ENCODE data around the gene INSR.
"Not testable (repeated sequence)": the region's sequence is repeated elsewhere in the genome, so short reads cannot be mapped to it uniquely, and the experiment has no call there.

INSR gene

DNA sequence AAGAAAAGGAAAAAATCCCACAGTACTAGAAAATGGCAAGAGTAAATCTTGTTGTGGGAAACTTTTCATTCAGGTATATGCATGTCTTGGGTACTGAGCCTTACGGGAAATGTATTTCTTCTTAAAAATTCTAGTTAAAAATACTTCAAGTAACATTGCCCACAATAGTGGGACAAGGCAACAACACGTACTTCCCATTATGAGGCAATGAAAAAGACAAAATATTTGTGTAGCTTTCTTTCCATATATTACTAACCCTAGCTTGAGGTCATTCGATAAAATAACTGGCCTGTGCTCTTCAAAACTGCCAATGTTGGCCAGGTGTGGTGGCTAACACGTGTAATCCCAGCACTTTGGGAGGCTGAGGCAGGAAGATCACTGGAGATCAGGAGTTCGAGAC is 99.2 kb downstream of the INSR start:
- no peak for DNase-seq (ENCODE audit: low spot score)

DNA sequence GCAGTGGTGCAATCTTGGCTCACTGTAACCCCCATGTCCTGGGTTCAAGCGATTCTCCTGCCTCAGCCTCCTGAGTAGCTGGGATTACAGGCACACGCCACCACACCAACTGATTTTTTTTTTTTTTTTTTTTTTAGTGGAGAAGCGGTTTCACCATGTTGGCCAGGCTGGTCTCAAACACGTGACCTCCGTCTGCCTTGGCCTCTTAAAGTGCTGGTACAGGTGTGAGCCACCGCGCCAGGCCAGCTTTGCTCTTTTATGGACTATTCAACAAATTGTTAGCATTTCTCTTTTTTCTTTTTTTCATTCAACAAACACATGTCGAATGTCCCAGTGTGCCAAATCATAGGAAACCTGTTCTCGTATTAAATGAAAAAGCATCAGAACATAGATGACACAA is 99.6 kb downstream of the INSR start:
- DNase-seq (ENCODE audit: low spot score): no peak

- no peak for DNase-seq (ENCODE audit: low spot score)
Measured at GRCh38 chr19:7191946-7192691, 102.1 kb downstream of the INSR start.

DNA sequence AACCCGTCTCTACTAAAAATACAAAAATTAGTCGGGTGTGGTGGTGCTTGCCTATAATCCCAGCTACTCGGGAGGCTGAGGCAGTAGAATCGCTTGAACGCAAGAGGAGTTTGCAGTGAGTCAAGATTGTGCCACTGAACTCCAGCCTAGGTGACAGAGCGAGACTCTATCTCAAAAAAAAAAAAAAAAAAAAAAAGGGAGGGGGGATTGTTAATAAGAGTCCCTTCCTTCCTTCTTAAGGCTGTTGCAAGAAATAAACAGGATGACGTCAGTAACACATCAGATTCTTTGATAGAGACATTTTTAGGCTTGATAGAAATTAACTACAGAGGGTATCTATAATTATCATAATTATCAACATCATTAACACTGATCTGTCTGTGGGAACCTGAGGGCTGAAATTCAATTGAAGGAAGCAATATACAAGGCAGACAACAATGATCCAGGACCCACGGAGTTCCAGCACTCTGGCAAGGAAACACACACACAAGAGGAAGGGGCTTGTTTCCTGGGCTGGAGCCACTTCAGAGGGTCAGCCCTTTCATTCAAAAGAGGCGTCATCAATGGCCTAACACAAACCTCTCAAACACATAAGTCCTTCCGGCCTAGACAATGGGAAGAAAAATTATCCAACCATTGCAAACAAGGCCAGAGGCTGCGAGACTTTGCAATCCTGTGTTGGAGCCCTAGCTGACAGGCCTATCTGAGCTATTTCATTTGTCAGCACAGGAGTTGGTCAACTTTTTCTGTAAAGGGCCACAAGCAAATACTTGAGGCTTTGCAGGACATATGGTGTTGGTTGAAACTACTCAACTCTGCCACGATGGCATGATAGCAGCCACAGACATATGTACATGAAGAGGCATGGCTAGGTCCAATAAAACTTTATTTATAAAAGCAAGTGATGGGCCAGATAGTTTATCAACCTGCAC is 105.2 kb downstream of the INSR start:
- no peak for DNase-seq (ENCODE audit: low spot score)

DNA sequence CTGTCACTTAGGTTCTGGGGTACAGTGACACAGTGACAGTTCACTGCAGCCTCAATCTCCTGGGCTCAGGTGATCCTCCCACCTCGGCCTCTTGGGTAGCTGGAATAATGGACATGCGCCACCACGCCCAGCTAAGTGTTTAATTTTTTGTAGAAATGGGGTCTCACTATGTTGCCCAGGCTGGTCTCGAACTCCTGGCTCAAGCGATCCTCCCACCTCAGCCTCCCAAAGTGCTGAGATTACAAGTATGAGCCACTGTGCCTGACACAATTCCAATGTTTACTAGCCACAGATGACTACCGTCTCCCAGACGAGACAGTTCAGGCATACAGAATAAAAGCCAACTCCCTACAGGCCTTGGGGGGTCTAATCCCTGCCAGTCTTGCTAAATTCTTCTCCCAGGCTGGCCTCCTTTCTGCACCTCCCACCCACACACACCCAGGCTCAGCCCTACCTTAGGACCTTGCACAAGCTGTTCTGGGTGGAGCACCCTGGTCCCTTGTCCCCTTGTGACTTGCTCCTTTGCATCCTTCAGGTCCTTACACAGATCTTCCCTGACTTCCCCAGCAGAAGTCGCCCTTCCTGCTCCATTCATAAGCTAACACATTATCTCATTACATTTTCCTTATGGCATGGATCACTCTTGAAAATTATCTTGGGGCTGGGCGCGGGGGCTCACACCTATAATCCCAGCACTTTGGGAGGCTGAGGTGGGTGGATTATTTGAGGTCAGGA is 106.4 kb downstream of the INSR start:
- no peak for DNase-seq (ENCODE audit: low spot score)

DNA sequence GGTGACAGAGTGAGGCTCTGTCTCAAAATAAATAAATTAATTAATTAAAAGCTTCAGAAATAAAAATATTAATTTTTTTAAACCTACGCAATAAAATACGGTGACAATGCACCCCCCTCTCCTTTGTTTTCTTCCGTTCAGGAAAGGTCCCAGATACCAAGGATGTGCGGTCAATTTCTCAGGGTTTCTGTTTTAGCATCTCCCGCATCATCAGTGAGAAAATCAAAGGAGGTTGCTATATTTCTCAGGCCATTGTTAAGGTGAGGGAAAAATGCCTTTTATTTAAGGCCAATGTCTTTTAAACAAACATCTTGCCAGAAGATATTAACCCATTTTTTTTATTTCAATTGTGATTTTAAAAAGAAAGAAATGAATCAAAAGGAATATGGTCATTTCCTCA is 111.7 kb downstream of the INSR start:
- no peak for DNase-seq (ENCODE audit: low spot score)

DNA sequence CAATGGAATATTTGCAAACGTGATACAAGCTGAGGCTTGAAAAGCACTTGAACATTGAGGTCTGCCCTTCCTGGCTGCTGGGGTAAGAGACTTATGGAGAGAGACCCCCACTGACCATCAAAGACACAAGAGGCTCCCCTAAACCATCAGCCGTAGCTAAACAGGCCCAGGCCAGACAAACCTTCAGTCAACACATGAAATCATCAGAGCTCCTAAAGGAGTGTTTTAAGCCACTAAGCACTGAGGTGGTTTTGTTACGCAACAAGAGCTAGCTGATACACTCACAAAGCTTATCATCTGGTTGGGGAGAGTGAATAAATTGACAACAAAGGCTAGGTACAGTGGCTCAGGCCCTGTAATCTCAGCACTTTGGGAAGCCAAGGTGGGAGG is 114.3 kb downstream of the INSR start:
- no peak for DNase-seq (ENCODE audit: low spot score)

DNA sequence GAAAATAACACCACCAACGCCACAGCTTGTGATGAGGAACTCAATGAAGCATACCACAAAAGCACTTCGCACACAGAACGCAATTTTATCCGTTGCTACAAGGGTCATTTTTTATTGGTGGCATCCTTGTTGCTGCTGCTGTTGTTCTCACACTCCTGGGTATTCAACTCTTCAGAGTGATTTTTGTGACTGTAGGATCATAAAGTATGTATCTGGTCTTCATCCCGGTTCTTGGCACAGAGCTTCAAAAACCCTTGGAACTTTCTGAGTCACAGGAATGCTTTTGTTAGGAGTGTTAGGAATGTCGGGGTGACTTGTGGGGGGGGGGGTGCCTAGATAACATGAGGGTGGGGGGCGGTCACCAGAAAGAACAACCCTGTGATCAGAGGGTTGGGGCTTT is 116.3 kb downstream of the INSR start:
- no peak for DNase-seq (ENCODE audit: low spot score)

DNA sequence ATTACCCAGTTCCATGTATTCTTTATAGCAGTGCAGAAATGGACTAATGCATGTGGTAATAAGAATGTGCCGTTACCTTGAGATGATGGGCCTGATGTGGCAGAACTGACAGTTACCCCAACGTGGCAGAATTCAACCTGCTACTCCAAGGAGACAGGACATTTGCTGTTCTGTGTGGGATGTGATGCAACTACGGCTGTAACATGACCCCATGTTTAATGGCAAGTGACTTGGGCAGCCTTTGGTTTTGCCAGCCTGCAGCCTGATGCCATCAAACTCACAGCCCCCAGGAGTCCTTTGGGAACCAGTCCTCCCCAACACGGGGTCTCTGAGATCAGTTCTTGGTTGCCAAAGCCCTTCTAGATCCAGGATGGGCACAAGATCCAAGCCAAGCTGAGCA is 117.4 kb downstream of the INSR start:
- no peak for DNase-seq (ENCODE audit: low spot score)

DNA sequence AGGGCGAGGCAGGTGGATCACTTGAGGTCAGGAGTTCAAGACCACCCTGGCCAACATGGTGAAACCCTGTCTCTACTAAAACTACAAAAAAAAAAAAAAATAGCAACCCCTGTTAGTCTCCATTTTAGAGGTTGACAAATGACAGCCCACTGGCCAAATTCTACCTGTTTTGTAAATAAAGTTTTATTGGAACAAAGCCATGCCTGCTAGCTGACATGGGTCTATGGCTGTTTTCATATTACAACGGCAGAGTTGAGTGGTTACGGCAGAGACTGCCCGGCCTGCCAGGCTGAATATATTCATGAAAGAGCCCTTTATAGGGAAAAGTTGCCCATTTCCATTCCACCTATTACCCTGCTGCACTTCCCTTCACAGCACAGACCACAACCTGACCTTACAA is 121.4 kb downstream of the INSR start:
- no peak for DNase-seq (ENCODE audit: low spot score)

DNA sequence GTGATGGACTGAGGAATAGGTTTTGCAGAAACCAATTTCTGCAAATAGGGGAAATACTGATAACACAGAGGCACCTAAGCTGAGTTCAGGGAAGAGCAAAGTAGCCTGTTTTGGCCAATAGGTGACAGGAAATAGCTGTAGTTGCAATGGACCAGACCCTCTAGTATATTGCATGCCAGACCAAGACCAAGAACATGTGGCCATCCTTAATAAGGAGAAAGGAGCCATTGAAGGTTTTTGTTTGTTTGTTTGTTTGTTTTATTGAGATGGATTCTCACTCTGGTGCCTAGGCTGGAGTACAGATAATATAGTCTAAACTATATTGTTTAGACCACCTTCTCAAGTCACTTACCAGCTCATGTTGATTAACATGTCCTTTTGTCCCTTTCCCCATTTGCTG is 123.2 kb downstream of the INSR start:
- no peak for DNase-seq (ENCODE audit: low spot score)

DNA sequence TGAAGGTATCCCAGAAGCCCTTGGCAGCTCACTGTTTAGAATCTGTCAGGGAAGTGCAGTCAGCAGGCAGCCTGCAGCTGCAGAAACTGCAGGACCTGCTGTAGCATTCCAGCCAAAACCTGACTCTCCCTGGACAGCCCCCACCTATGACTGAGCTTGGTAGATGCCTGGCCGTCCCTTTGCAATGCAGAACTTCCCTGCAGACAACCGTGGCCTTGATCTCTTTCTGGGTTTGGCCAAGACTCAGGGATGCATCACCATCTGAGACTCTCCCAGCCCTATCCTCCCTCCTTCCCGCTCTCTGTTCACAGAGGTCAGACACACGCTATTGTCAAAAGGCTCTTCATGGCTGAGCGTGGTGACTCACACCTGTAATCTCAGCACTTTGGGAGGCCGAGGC is 125.3 kb downstream of the INSR start:
- DNase-seq (ENCODE audit: low spot score): no peak

DNA sequence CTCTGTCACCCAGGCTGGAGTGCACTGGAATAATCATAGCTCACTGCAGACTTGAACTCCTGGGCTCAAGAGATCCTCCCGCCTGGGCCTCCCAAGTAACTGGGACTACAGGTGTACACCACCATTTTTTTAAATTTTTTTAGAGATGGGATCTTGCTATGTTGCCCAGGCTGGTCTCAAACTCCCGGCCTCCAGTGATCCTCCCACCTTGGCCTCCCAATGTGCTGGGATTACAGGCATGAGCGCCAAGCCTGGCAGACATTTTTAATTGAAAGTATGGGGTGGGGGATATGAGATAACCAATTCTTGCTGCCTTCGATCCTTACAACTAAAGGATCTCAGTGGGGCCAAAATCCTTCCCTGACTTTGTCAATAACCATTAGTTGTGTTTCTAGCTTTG is 132.9 kb downstream of the INSR start:
- DNase-seq (ENCODE audit: low spot score): no peak

GRCh38 chr19:7159105-7159933 is 134.9 kb downstream of the INSR start:
- peak; percentile 43 for DNase-seq (ENCODE audit: low spot score)

DNA sequence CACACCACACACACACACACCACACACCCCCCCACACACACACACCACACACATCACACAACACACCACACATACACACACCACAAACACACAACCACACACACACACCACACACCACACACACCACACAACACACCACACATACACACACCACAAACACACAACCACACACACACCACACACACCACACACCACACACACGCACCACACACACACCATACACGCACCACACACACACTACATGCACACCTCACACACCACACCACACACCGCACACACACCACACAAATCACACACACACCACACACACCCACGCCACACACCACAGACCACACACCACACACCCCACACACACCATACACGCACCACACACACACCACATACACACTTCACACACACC is 141.2 kb downstream of the INSR start:
- DNase-seq (ENCODE audit: low spot score): no peak

DNA sequence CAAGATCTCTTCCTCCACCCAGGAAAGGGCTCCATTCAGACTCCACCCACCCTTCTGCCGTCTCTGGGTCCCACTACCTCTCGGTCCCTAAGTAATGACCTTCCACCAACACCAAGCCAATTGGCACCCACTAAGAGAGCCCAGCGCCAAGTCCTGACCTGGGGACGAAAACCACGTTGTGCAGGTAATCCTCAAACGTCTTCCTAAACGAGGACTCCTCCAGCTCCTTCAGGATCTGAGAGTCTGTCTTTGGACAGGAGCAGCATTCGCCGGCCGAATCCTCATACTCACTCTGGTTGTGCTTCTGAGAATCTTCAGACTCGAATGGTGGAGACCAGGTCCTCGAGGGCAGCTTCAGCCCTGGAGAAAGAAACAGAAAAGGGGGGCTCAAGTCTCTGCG is 141.6 kb downstream of the INSR start:
- no peak for DNase-seq (ENCODE audit: low spot score)

DNA sequence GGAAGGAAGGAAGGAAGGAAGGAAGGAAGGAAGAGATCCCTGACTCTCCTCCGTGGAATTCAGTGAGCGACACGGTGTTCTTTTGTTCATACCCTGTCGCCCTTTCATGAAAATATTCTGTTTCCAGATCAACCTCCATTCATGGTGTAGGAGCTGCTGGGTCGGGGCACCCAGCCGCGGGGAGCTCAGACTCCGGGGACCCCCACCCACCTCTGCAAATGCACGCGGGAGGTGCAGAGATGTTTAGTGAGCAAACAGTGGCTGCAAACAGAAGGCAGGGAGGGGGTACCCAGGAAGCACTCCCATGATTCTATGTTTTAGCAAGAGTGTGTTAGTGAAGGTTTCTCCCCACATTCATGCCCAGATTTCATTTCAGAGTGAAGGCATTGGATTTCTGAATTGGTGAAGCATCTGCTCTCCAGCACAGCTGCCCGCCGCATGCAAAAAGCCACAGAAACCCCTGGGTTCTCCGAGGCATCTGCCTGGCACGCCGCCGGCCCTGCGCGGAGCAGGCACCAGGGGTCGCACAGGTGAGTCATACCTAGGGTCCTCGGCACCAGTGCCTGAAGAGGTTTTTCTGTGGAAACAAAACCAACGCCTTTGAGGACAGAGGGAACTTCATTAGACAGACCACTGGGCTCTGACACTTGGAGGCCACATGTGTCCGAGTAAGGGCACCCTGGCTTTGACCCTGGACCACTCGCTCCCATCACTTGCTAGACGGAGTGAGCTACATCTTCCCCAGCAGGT is 144.1 kb downstream of the INSR start:
- DNase-seq (ENCODE audit: low spot score): no peak

DNA sequence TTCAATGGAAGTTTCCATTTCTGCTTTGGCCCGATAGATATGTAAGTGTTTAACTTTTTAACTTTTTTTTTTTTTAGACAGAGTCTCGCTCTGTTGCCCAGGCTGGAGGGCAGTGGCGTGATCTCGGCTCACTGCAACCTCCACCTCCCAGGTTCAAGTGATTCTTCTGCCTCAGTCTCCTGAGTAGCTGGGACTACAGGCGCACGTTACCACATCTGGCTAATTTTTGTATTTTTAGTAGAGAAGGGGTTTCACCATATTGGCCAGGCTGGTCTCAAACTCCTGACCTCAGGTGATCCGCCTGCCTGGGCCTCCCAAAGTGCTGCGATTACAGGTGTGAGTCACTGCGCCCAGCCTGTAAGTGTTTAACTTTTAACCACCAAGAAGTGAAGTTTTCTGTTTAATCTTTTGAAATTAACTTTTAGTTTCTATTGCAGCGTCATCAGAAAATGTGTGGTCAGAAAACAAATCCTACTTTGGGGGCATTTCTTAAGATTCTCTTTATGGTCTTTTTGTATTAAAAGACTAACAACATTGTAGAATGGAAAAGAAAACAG is 147.0 kb downstream of the INSR start:
- DNase-seq (ENCODE audit: low spot score): not testable (repeated sequence)

DNA sequence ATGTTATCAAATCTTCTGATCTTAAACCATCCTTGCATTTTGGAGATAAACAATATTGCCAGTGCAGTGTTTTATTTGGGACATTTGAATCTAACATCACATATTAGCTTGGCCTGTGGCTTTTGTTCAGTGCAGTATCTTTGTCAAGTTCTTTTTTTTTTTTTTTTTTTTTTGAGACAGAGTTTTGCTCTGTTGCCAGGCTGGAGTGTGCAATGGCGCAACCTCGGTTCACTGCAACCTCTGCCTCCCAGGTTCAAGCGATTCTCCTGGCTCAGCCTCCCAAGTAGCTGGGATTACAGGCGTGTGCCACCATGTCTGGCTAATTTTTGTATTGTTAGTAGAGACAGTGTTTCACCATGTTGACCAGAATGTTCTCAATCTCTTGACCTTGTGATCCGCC is 148.1 kb downstream of the INSR start:
- not testable (repeated sequence) for DNase-seq (ENCODE audit: low spot score)

DNA sequence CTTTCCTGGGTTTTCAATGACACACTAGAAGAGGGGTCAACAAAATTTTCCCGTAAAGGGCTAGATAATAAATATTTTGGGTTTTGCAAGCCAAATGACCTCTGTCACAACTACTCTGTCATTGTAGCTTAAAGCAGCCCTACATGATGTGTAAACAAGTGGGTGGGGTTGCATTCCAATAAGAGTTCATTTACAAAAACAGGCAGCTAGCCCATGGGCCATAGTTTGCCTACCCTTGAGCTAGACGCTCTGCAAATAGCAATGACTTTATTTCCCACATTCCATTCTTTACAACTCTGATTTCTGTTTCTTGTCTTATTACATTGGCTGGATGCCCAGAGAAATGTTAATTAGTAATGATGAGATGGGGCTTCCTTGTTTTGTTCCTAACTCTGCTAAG is 148.7 kb downstream of the INSR start:
- DNase-seq (ENCODE audit: low spot score): no peak

DNA sequence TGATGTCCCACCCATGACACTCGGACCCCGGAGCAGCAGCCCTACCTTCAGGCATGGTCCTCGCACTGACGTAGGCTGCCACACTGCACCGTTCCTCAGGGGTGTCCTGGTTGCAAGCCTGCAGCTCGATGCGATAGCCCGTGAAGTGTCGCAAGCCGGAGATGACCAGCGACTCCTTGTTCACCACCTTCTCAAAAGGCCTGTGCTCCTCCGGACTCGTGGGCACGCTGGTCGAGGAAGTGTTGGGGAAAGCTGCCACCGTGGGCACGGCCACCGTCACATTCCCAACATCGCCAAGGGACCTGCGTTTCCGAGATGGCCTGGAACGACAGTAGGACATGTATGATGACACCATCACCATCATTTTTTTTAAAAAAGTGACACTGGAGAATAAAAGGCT is 151.4 kb downstream of the INSR start:
- no peak for DNase-seq (ENCODE audit: low spot score)
